HG02973 (cell line): ENCODE measurements around the gene MMP11.

Experiments used
- ATAC-seq: cut with Tn5 transposase; IDR thresholded peaks from one replicate; pipeline ENCODE4 v1.9.1; 2021; ENCODE audit warnings: moderate library complexity; ENCODE audit not compliant: unreplicated experiment

MMP11 gene

DNA sequence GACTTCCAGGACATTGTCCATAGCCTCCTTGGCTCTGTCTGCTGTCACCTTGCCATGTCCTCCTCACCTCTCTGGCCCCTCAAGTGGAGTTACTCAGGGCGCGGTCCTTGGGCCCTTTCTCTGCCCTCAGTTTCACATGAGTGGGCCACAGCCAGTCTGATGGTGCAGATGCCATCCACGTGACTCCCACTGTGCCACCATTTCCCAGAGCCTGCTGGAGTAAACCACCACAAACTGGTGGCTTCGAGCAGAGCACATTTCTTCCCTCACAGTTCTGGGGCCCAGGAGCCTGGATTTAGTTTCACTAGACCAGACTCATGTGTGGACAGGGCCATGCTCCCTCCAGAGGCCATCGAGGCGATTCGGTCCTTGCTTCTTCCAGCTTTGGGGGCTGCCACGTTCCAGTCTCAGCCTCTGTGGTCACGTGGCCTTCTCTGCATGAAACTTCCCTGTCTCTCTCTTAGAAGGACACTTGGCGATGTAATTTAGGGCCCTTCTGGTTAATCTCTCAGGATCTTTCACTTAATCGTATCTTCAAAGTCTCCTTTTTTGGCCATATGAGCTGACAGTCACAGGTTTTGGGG is 28.7 kb downstream of the MMP11 start:
- ATAC-seq, result no peak

DNA sequence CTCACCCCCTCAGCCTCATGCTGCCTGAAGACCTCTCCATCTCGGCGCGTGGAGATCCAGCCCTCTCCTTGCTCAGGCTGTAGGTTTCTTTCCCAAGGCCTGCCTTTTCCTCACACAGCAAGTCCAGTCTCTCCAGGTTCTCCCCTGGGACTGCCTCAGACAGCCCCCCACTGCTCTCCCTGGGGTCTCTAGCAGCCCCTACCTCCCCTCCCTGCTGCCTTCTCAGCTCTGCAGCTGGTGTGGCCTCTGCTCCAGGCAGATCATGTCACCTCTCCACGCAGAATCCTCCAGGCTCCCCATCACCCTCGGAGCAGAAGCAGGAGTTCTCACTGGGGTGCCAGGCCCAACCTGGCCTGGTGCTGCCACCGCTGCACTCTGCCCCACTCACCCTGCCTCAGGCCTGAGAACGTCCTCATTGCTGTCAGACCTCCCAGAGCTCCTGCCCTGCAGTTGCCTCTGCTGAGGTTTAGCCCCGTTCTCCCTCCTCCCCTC is 29.3 kb downstream of the MMP11 start:
- ATAC-seq, result no peak

DNA sequence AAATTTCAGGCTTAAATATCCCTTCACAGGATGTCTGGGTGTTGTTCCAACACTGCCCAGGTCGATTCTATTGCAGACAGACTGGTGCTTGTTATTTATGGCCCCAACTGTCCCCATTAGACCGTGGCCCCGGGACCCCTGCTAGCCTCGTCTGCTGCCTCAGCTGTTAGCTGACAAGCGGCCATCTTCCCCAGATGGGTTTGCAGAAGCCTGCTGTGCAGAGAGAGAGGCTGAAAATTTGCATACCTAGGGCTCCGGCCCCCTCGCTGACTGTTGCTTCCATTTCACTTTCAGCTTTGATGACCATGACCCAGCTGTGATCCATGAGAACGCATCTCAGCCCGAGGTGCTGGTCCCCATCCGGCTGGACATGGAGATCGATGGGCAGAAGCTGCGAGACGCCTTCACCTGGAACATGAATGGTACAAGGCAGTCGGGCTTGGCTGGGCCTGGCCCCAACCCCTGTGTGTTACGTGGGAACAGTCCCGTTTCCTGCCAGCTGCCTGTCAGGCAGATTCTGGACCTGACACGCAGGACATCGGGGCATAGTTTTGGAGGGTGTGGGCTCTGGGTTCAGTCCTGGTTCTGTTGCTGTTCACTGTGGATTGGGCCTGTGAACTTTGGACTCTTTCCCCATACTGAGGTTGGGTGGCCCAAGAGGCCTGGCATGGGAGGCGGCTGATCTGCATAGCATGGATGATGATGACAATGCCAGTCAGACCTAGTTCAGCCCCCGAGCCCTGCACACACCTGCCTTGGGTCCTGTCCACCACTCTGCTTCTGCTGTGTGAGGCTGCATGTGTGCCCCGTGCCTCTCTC is 30.6 kb downstream of the MMP11 start:
- no peak for ATAC-seq

DNA sequence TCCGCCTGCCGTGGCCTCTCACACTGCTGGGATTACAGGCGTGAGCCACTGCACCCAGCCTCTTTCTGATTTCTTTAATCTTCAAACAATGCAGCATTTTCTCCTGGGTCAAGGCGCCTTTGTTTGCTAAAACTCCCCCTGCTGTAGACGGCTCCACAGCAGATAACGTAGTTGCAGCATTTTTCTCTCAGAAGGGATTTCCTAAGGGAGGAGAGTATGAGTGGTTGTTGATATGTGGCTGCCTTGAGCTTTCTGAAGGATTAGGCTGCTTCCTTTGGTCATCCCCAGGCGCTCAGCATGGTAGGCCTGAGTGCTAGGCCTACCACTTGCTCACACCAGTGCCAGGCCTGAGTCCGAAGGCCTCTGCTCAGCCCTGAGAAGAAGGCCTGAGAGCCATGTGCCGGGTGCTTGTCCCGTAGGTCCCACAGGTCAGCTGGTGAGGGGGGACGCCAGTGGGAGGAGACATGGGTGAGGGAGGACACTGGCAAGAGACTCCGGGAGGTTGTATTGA is 32.2 kb downstream of the MMP11 start:
- no peak for ATAC-seq

DNA sequence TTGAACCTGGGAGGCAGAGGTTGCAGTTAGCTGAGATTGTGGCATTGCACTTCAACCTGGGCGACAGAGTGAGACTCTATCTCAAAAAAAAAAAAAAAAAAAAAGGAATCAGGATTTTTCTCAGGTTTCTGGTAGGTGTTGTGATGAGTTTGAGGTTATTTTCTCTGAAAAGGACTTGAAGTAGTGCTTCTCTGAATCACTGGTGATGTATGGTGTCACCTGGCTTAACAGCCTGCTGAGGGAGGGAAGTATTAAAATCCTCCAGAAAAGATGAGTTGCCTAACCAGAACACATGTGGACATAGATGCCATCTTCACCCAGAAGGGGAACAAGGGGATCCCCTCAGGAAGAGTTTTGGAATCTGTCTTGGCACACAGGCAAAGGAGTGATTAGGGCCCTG is 34.2 kb downstream of the MMP11 start:
- no peak for ATAC-seq

DNA sequence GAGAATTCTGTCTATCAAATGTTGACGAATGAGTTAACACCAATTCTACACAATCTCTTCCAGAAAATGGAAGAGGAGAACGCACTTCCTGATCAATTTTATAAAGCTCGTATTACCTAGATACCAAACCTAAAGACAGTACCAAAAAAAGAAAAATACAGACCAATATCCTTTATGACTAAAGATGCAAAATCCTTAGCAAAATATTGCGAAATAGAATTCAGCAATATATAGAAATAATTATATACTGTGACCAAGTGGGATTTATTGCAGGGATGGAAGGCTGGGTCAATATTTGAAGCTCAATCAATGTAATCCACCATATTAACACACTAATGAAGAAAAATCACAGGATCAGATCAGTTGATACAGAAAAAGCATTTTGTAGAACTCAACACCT is 39.7 kb downstream of the MMP11 start:
- no peak for ATAC-seq

DNA sequence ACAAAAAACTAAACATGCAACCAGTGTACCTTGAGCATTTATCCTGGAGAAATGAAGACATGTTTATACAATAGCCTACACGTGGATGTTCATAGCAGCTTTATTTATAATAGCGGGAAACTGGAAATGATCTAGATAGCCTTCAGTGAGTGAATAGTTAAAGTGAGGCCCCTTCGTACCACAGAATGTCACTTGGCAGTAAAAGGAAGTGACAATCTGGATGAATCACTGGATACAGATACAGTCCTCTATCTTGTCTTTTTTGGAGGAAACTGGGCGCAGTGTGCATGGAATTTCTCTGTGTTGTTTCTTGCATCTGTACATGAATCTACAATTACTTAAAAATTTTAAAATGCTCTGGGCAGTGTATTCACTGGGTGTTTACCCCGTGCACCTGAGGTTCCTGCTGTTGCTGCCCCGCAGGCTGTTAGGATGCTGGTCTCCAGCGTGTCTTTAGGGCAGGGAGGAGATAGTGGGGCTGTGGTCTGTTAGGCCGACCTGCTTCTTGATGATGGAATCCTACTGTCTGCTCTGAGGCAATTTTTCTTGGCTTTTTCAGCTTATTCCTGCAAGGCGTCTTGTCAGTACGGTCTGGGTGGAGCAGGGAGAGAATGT is 43.0 kb downstream of the MMP11 start:
- no peak for ATAC-seq

DNA sequence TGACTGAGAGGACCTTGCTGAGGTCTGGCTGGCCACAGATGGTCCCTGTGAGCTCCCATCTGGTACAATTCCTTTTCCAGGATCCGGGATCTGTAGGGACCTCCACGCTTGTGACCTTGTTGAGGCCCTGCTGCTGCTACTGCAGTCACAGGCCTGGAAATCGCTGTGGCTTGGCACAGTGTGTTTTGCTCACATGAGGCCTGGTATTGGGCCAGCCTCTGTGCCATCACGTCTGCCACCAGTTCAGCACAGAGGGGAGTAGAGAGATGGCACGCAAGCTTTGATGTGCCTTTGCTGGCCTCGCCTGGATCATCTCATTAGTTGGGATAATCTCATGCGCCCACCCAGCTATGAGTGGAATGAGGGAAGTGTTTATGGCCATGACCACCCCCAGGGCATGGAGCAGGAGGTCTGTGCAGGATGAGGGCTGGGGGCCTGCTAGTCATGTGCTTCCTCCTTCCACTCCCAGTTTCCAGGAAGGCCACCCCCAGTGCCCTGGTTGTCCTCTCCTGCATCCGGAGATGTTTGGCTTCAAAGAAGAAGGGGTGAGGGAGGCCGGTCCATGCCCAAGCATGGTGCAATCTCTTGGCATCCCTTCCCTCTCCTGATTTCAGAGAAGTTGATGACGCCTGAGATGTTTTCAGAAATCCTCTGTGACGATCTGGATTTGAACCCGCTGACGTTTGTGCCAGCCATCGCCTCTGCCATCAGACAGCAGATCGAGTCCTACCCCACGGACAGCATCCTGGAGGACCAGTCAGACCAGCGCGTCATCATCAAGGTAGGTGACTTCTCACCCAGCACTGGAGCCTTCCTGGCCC is 43.7 kb downstream of the MMP11 start:
- ATAC-seq, result no peak

DNA sequence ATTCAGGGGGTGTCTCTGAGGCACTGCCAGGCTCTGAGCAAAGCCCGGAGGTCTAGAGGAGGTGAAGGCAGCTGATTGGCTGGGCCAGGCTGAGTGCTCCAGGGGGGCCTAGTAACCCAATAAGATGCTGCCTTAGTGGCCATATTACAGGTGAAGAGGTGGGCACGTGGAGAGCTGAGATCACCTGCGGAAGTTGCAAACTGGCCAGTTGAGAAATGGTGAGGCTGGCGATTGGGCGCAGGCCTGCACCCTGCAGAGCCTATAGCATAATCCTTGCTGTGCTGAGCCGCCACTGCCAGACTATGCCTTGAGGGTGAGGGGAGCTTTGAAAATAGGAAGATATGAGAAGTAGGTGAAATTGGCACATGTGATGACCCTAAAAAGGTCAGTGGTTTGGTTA is 44.5 kb downstream of the MMP11 start:
- ATAC-seq, result no peak

DNA sequence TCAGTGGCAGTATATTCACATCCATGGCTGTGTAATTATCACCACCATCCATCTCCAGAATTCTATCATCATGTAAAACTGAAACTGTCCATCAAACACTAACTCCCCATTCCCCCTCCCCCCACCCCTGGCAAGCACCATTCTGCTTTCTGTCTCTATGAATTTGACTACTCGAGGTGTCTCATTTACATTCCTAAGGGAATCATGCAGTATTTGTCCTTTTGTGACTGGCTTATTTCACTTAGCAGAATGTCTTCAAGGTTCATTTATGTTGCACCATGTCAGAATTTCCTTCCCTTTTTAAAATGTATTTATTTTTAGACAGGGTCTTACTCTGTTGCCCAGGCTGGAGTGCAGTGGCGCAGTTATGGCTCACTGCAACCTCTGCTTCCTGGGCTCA is 45.9 kb downstream of the MMP11 start:
- no peak for ATAC-seq

DNA sequence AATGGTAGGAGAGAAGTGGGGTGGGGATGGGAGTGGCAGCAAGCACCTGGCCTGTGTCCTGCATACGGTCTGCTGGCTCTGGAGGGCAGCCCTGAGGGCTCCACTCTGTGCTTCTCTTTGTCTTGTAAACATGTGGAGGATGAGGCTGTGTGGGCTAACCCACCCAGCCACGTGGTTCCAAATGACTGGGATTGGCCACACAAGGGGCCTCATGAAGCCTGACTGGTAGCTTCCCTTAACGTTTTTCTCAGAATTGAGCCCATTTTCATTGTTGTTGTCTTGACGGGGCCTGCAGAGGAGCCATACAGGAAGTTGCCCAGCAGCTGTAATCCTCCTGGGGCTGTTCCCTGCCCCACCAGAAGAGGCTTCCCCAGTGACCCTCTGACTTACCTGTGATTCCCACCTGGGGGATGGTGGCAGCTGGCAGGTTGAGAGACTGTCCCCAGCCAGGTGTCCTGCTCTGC is 48.1 kb downstream of the MMP11 start:
- no peak for ATAC-seq

DNA sequence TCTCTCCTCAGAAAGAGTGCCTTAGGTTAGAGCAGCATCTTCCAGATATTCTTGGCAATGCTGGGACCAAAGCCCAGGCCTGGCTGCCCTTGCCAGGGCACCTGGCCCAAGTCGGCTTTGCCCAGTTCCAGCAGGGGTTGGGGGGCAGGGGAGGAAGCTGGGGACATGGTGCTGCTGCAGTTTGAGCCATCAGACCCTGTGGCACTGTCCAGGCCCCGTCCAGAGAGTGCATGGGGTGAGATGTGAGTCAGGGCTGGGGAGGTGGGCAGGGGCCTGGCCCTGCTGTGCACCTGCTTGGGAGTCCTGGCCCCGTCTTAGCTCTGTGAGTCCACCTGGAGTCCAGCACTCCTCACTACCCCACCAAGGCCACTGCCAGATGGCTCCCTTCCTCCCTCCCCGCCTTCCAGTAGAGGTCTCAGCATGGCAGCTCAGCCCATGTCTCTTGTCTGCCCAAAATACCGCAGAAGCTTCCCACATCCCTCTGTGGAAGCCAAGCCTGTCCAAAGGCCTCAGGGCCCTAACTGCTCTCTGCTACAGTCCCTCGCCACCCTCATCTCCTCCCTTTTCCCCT is 49.5 kb downstream of the MMP11 start:
- no peak for ATAC-seq

DNA sequence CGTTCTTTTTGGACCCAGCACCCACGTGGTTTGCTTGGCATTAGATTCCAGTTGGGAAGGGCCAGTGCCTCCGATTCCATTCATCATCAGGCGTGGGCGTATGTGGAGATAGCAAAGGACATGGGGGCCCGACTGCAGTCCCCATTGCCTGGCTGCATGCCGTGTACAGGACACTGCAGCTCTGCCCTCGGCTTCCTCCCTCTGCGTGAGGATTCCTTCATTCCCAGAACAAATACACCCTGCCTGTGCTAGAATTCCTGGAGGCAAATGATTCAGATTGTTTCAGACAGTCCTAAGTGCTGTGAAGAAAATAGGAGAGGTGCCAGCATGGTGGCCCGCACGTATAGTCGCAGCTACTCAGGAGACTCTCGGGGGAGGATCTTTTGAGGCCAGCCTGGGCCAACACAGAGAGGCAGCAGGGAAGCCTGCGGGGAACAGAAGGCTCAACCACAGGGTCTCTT is 50.7 kb downstream of the MMP11 start:
- ATAC-seq, result no peak

DNA sequence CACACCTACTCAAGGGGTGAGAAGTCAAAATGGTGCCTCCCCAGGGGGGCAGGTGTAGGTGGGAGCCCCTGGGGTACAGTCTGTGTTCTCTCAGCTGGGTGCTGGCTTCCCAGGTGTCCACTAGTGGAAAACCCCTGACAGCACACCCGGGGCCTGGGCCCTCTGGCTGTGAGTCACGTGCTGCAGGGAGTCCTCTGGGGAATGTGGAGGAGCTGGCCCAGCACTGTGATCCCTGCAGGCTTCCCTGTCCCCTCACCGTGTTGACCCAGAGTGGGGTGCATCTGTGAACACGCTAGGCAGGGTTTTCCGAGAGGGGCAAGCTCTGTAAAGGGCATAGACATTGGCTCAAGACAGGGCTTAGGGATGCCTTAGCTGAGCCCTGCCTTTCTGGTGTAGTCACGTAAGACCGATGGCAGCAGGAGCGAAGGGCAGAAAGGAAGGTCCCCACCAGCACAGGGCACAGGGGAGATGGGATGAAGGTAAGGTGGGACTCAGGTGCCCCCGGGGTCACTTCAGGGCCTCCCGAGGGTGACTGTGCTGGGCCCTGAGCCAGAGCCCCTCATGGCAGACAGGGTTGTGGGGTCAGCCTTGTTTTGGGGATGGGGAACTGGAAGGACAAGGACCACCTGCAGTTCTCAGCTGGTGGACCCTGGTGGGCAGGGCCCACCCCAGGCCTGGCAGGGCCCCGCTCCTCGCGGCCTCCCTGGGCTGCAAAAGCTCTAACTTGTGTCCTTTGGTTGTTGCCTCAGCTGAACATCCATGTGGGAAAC is 52.0 kb downstream of the MMP11 start:
- no peak for ATAC-seq

DNA sequence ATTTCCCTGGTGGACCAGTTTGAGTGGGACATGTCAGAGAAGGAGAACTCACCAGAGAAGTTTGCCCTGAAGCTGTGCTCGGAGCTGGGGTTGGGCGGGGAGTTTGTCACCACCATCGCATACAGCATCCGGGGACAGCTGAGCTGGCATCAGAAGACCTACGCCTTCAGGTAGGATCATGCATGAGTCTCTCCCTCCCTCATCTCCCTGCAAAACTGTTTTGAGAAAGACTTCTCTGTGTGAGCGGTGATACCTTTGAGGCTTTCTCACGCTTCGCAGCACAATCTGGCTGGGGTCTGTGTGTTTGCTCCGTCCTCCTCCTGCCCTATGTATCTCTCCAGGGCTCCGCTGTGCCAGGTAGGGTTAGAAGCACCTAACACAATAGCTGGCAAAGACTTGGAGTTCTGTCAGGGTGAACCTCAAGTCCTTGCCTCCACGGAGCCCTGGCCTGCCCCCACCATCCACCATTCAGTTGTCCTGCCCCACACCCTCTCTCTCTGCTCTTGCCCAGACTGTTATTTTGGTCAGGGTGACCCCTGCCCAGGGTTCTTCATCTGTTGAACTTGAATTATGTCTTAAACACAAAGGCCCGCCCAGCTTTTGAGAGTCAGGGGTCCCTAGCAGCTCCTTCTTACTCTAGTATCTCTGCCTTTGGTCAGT is 52.7 kb downstream of the MMP11 start:
- ATAC-seq, result no peak

DNA sequence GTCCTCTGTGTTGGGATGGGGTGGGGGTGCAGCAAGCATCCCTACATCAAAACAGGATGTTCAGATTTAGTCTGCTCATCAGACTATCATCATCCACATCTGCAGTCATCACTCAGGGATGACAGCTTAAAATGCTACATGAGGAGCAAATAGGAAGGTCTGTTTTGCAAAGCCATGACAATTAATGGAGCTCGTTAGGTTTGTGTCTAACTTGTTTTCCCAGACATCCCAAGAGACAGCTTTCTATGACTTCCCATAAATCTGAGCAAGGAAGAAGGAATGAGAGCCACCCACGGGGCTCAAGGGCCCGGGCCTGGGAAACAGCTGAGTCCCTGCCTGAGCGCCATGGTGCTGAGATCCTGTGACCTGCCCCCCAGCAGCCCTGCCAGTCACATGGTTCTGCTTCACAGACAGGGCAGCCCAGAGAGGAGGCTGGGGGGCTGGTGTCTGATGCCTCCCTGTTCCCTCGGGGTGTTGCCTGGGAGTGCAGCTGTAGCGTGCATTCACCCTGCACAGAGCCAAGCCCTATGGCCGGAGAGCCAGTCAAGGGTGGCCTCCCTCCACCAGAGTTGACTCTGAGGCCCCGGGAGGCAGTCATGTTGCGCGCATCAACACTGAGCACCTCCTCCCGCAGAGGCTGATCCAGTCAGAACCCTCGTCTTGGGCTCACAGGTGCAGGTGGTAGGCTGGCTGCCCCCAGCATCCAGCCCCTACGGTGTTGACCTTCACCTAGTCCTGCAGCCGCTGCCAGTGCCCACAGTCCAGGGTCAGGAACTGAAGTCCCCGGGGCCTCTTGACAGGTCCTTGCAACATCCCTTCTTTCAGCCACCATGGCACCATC is 54.1 kb downstream of the MMP11 start:
- no peak for ATAC-seq

DNA sequence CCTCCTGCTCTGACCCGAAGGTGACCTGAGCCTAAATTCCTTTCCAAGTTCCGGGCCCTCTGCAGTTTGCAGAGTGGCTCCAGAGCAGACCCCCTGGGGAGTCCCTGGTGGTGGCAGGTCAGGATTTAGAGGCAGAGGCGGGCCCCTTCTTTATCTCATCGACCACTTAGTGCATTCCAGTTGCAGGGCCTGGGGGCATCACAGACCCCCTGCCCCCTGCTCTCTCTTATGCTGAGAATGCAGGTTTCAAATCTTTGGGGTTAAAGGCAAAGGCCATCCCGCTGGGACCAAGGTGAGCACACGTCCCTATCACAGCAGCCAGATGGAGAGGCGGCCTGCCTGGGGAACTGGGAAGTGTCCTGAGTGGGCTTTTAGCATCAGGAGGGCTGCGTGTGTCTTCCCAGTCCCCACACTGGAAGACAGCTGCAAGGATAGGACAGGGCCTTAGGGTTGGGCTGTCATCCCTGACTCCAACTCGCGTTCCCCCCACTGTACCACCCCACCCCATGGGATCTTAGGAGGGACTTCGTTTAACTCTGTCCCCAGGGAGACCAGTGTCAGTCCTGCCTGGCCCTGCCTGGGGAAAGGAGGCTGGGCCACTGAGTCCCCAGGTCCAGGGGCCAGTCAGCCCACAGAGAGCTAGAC is 54.8 kb downstream of the MMP11 start:
- ATAC-seq, result no peak
